Subcutaneous abdominal adipose tissue (tissue), 5 donors: ENCODE results near the gene TRAPPC3.

Experiments
- H3K27ac ChIP-seq: one replicate; pipeline ENCODE4 v1.7.0; 2013; ENCODE audit warnings: low read depth, mild to moderate bottlenecking, inconsistent platforms, low read length, moderate library complexity
- H3K27me3 ChIP-seq, 5 donors: one replicate each; pipeline ENCODE4 v1.7.0; 2013; ENCODE audit warnings: low read length in 5 of 5, inconsistent platforms in 1 of 5; ENCODE audit not compliant: control insufficient read depth in 5 of 5, insufficient read depth in 4 of 5
- H3K36me3 ChIP-seq, 5 donors: one replicate each; pipeline ENCODE4 v1.7.0; 2013; ENCODE audit warnings: low read length in 5 of 5; ENCODE audit not compliant: control insufficient read depth in 5 of 5, insufficient read depth in 5 of 5
- H3K4me1 ChIP-seq, 5 donors: one replicate each; pipeline ENCODE4 v1.7.0; 2013; ENCODE audit warnings: low read length in 5 of 5, mild to moderate bottlenecking in 3 of 5, moderate library complexity in 1 of 5; ENCODE audit not compliant: control insufficient read depth in 5 of 5, insufficient read depth in 5 of 5
- H3K4me3 ChIP-seq, 5 donors: one replicate each; pipeline ENCODE4 v1.7.0; 2013; ENCODE audit warnings: low read length in 5 of 5, low read depth in 1 of 5
- H3K9ac ChIP-seq, 5 donors: one replicate each; pipeline ENCODE4 v1.7.0; 2013; ENCODE audit warnings: low read length in 5 of 5, mild to moderate bottlenecking in 4 of 5, moderate library complexity in 3 of 5
- H3K9me3 ChIP-seq, 5 donors: one replicate each; pipeline ENCODE4 v1.7.0; 2013; ENCODE audit warnings: low read length in 5 of 5; ENCODE audit not compliant: control insufficient read depth in 5 of 5
- donor health status: healthy.
- donor health status: healthy.
- donor health status: healthy.
- donor health status: healthy.
- donor health status: healthy.

Gene TRAPPC3

GRCh38 chr1:36101546-36101945, 47.7 kb downstream of the TRAPPC3 start:
- Histone ChIP-seq H3K9me3 (no peaks in the 10 kb centered on the region), H3K36me3 (peaks cover 0 to 6% (median 0%) of the 10 kb centered on the region in 5 donors), H3K4me3 (no peak overlapping the region), H3K27ac (no peak overlapping the region), H3K9ac (no peak overlapping the region), H3K27me3 (no peaks in the 10 kb centered on the region), H3K4me1 (peaks cover 0 to 10% (median 9%) of the 10 kb centered on the region in 5 donors)

- no peaks in the 10 kb centered on the region for H3K9me3 ChIP-seq
- H3K4me3 ChIP-seq = no peak overlapping the region
- peak overlapping the region in 1 of 5 donors; percentile 30 for H3K9ac ChIP-seq
- peaks cover 0 to 14% (median 7%) of the 10 kb centered on the region in 5 donors for H3K36me3 ChIP-seq
- no peak overlapping the region for H3K27ac ChIP-seq
- H3K27me3 ChIP-seq = no peaks in the 10 kb centered on the region
- H3K4me1 ChIP-seq = peaks cover 0 to 21% (median 14%) of the 10 kb centered on the region in 5 donors
Observed at GRCh38 chr1:36100376-36100775, 48.9 kb downstream of the TRAPPC3 start.

GRCh38 chr1:36099681-36100341, 49.5 kb downstream of the TRAPPC3 start:
- H3K27me3 ChIP-seq = no peaks in the 10 kb centered on the region
- H3K9me3 ChIP-seq = no peaks in the 10 kb centered on the region
- H3K4me1 ChIP-seq = peaks cover 0 to 25% (median 17%) of the 10 kb centered on the region in 5 donors
- H3K36me3 ChIP-seq = peaks cover 0 to 17% (median 9%) of the 10 kb centered on the region in 5 donors
- H3K9ac ChIP-seq = no peak overlapping the region
- no peak overlapping the region for H3K4me3 ChIP-seq
- H3K27ac ChIP-seq = no peak overlapping the region

GRCh38 chr1:36098650-36099365, 50.5 kb downstream of the TRAPPC3 start:
- H3K36me3 ChIP-seq = peaks cover 0 to 28% (median 19%) of the 10 kb centered on the region in 5 donors
- no peaks in the 10 kb centered on the region for H3K9me3 ChIP-seq
- no peaks in the 10 kb centered on the region for H3K27me3 ChIP-seq
- H3K27ac ChIP-seq = no peak overlapping the region
- peaks cover 0 to 35% (median 23%) of the 10 kb centered on the region in 5 donors for H3K4me1 ChIP-seq
- H3K4me3 ChIP-seq = no peak overlapping the region
- H3K9ac ChIP-seq = no peak overlapping the region

GRCh38 chr1:36097693-36098585, 51.3 kb downstream of the TRAPPC3 start:
- Histone ChIP-seq H3K4me3 (no peak overlapping the region), H3K27ac (no peak overlapping the region), H3K9ac (no peak overlapping the region), H3K36me3 (peaks cover 0 to 36% (median 28%) of the 10 kb centered on the region in 5 donors), H3K27me3 (no peaks in the 10 kb centered on the region), H3K4me1 (peaks cover 0 to 44% (median 29%) of the 10 kb centered on the region in 5 donors), H3K9me3 (no peaks in the 10 kb centered on the region)

GRCh38 chr1:36096500-36097432, 52.5 kb downstream of the TRAPPC3 start:
- Histone ChIP-seq H3K9ac (no peak overlapping the region), H3K36me3 (peaks cover 0 to 48% (median 40%) of the 10 kb centered on the region in 5 donors), H3K9me3 (no peaks in the 10 kb centered on the region), H3K4me3 (no peak overlapping the region), H3K27me3 (no peaks in the 10 kb centered on the region), H3K27ac (no peak overlapping the region), H3K4me1 (peaks cover 0 to 46% (median 30%) of the 10 kb centered on the region in 5 donors)

- H3K27me3 ChIP-seq = no peaks in the 10 kb centered on the region
- H3K4me1 ChIP-seq = peaks cover 0 to 51% (median 30%) of the 10 kb centered on the region in 5 donors
- H3K4me3 ChIP-seq = no peak overlapping the region
- H3K27ac ChIP-seq = no peak overlapping the region
- no peak overlapping the region for H3K9ac ChIP-seq
- H3K36me3 ChIP-seq = peaks cover 0 to 57% (median 48%) of the 10 kb centered on the region in 5 donors
- no peaks in the 10 kb centered on the region for H3K9me3 ChIP-seq
Observed at GRCh38 chr1:36095760-36096405, 53.4 kb downstream of the TRAPPC3 start.

- Histone ChIP-seq H3K36me3 (peaks cover 0 to 57% (median 48%) of the 10 kb centered on the region in 5 donors), H3K9me3 (no peaks in the 10 kb centered on the region), H3K4me1 (peaks cover under 1 to 49% (median 33%) of the 10 kb centered on the region in 5 donors), H3K27ac (peak overlapping the region; percentile 55), H3K9ac (peak overlapping the region in 2 of 5 donors; percentile 39 to 57), H3K27me3 (no peaks in the 10 kb centered on the region), H3K4me3 (no peak overlapping the region)
Observed at GRCh38 chr1:36094621-36095061, 54.6 kb downstream of the TRAPPC3 start.
